Activated CD4-positive, alpha-beta T cell treated with anti-CD3 and anti-CD28 coated beads, Interleukin-2, amount 10 ng/mL, durations not matched to agents 7 days and 5 days (primary cell): ENCODE data around the gene SMYD1. TPM values are rescaled to one million over a fixed set of nuclear protein-coding genes. Genes with fewer than 3 reads are reported as not detected.

Experiments
- CTCF ChIA-PET: fragments of 350-600 bp; sonication (Branson Sonifier 250); formaldehyde crosslinking; loops from one replicate; lab custom pipeline; 2021; ENCODE audit warnings: antibody characterized with exemption; lab: Charles Lee
- POLR2A ChIA-PET: fragments of 350-600 bp; sonication (Branson Sonifier 250); formaldehyde crosslinking; loops from one replicate; lab custom pipeline; 2021; ENCODE audit warnings: antibody characterized with exemption; lab: Charles Lee
- DNase-seq: peaks from one replicate; pipeline ENCODE4 v3.0.0-alpha.2; 2020
- H3K27ac Mint-ChIP-seq: one replicate; pipeline ENCODE4 v1.8.0; 2021; ENCODE audit warnings: mild to moderate bottlenecking, moderate library complexity, mixed read lengths
- H3K27me3 Mint-ChIP-seq: one replicate; pipeline ENCODE4 v1.8.0; 2021; ENCODE audit warnings: mixed read lengths
- H3K36me3 Mint-ChIP-seq: one replicate; pipeline ENCODE4 v1.8.0; 2021; ENCODE audit warnings: low read depth, mixed read lengths
- H3K4me1 Mint-ChIP-seq: one replicate; pipeline ENCODE4 v1.8.0; 2021; ENCODE audit warnings: mixed read lengths
- H3K4me3 Mint-ChIP-seq: one replicate; pipeline ENCODE4 v1.8.0; 2021; ENCODE audit warnings: mild to moderate bottlenecking, moderate library complexity, mixed read lengths
- H3K9me3 Mint-ChIP-seq: one replicate; pipeline ENCODE4 v1.8.0; 2021; ENCODE audit warnings: mixed read lengths
- total RNA-seq, 2 experiments: library from RNA; stranded (reverse); gene quantifications; one replicate each; pipeline ENCODE4 v1.2.3, GENCODE V29; 2021

The SMYD1 gene
- total RNA-seq, 2 experiments from 2014 or later: not detected

- CTCF ChIA-PET: no interaction called here
- POLR2A ChIA-PET: no interaction called here
- no peak for DNase-seq
Measured at GRCh38 chr2:88121678-88122077, 54.1 kb downstream of the SMYD1 start.

GRCh38 chr2:88122141-88122884 is 54.7 kb downstream of the SMYD1 start:
- CTCF ChIA-PET: interaction anchor here (1.7 kb wide), 1 partner anchor 21 kb away, joined by 4 read pairs; no protein-coding TSS in a partner anchor
- H3K4me3 Mint-ChIP-seq: no peak overlapping the region
- no peak overlapping the region for H3K27ac Mint-ChIP-seq

More at GRCh38 chr2:88121678-88122077, 54.1 kb downstream of the SMYD1 start:
- Mint-ChIP-seq H3K4me1 (no peaks in the 10 kb centered on the region), H3K4me3 (no peak overlapping the region), H3K36me3 (no peaks in the 10 kb centered on the region), H3K27me3 (peaks cover 3% of the 10 kb centered on the region), H3K27ac (no peak overlapping the region), H3K9me3 (no peaks in the 10 kb centered on the region)

GRCh38 chr2:88123164-88123974 is 55.7 kb downstream of the SMYD1 start:
- POLR2A ChIA-PET: no interaction called here
- Mint-ChIP-seq H3K27ac (no peak overlapping the region), H3K36me3 (no peaks in the 10 kb centered on the region)

More at GRCh38 chr2:88122141-88122884, 54.7 kb downstream of the SMYD1 start:
- H3K4me1 Mint-ChIP-seq: no peaks in the 10 kb centered on the region
- H3K36me3 Mint-ChIP-seq: no peaks in the 10 kb centered on the region
- H3K9me3 Mint-ChIP-seq: no peaks in the 10 kb centered on the region
- peaks cover 3% of the 10 kb centered on the region for H3K27me3 Mint-ChIP-seq
- DNase-seq: no peak
- POLR2A ChIA-PET: no interaction called here

GRCh38 chr2:88123975-88124917 is 56.6 kb downstream of the SMYD1 start:
- Mint-ChIP-seq H3K4me3 (no peak overlapping the region), H3K4me1 (no peaks in the 10 kb centered on the region), H3K27ac (no peak overlapping the region), H3K27me3 (peaks cover 1% of the 10 kb centered on the region), H3K9me3 (no peaks in the 10 kb centered on the region), H3K36me3 (no peaks in the 10 kb centered on the region)
- CTCF ChIA-PET: interaction anchor here (1.2 kb wide), 1 partner anchor 56 kb away, joined by 4 read pairs; no protein-coding TSS in a partner anchor
- POLR2A ChIA-PET: no interaction called here
- DNase-seq: no peak

More at GRCh38 chr2:88123164-88123974, 55.7 kb downstream of the SMYD1 start:
- no peak overlapping the region for H3K4me3 Mint-ChIP-seq
- CTCF ChIA-PET: interaction anchor here (1.7 kb wide), 1 partner anchor 22 kb away, joined by 4 read pairs; no protein-coding TSS in a partner anchor
- H3K4me1 Mint-ChIP-seq: no peaks in the 10 kb centered on the region
- DNase-seq: no peak
- H3K27me3 Mint-ChIP-seq: peaks cover 3% of the 10 kb centered on the region
- no peaks in the 10 kb centered on the region for H3K9me3 Mint-ChIP-seq

- Mint-ChIP-seq H3K4me3 (no peak overlapping the region), H3K9me3 (no peaks in the 10 kb centered on the region), H3K36me3 (no peaks in the 10 kb centered on the region), H3K27ac (no peak overlapping the region), H3K27me3 (peaks cover 1% of the 10 kb centered on the region), H3K4me1 (no peaks in the 10 kb centered on the region)
- no peak for DNase-seq
- ChIA-PET CTCF (interaction anchor here (1.2 kb wide), 1 partner anchor 57 kb away, joined by 4 read pairs; no protein-coding TSS in a partner anchor), POLR2A (no interaction called here)
Measured at GRCh38 chr2:88125344-88125923, 57.8 kb downstream of the SMYD1 start.

- Mint-ChIP-seq H3K9me3 (no peaks in the 10 kb centered on the region), H3K4me3 (no peak overlapping the region), H3K36me3 (no peaks in the 10 kb centered on the region), H3K27me3 (peaks cover 1% of the 10 kb centered on the region), H3K4me1 (no peaks in the 10 kb centered on the region), H3K27ac (no peak overlapping the region)
- no peak for DNase-seq
- POLR2A ChIA-PET: no interaction called here
- CTCF ChIA-PET: interaction anchor here (1.2 kb wide), 1 partner anchor 58 kb away, joined by 4 read pairs; no protein-coding TSS in a partner anchor
Measured at GRCh38 chr2:88125924-88126771, 58.5 kb downstream of the SMYD1 start.

- CTCF ChIA-PET: interaction anchor here (1.1 kb wide), 1 partner anchor 19 kb away, joined by 3 read pairs; no protein-coding TSS in a partner anchor
- no peak for DNase-seq
- no peaks in the 10 kb centered on the region for H3K4me1 Mint-ChIP-seq
- no peaks in the 10 kb centered on the region for H3K36me3 Mint-ChIP-seq
- H3K27ac Mint-ChIP-seq: no peak overlapping the region
- no peak overlapping the region for H3K4me3 Mint-ChIP-seq
- H3K27me3 Mint-ChIP-seq: peaks cover 1% of the 10 kb centered on the region
- H3K9me3 Mint-ChIP-seq: no peaks in the 10 kb centered on the region
- POLR2A ChIA-PET: no interaction called here
Measured at GRCh38 chr2:88126772-88127637, 59.4 kb downstream of the SMYD1 start.

GRCh38 chr2:88127638-88127887 is 59.9 kb downstream of the SMYD1 start:
- CTCF ChIA-PET: interaction anchor here (1.1 kb wide), 1 partner anchor 19 kb away, joined by 3 read pairs; no protein-coding TSS in a partner anchor
- H3K27ac Mint-ChIP-seq: no peak overlapping the region
- H3K4me3 Mint-ChIP-seq: no peak overlapping the region
- DNase-seq: no peak
- POLR2A ChIA-PET: no interaction called here
- H3K4me1 Mint-ChIP-seq: no peaks in the 10 kb centered on the region
- no peaks in the 10 kb centered on the region for H3K36me3 Mint-ChIP-seq
- H3K9me3 Mint-ChIP-seq: no peaks in the 10 kb centered on the region
- peaks cover 1% of the 10 kb centered on the region for H3K27me3 Mint-ChIP-seq

- POLR2A ChIA-PET: no interaction called here
Measured at GRCh38 chr2:88127888-88128653, 60.4 kb downstream of the SMYD1 start, which contains the start of gene FABP1. Gene FABP1 (minus strand): TSS chr2:88128062. CDS start chr2:88128017, 45 bp downstream.

GRCh38 chr2:88128654-88129312 is 61.2 kb downstream of the SMYD1 start:
- POLR2A ChIA-PET: no interaction called here

More at GRCh38 chr2:88127888-88128653, 60.4 kb downstream of the SMYD1 start, which contains the start of gene FABP1:
- no peak for DNase-seq
- Mint-ChIP-seq H3K9me3 (no peaks in the 10 kb centered on the region), H3K36me3 (no peaks in the 10 kb centered on the region), H3K27me3 (peaks cover 1% of the 10 kb centered on the region), H3K4me1 (no peaks in the 10 kb centered on the region), H3K4me3 (no peak within 1 kb of the TSS), H3K27ac (no peak within 1 kb of the TSS)
- CTCF ChIA-PET: interaction anchor here (1.1 kb wide), 1 partner anchor 18 kb away, joined by 3 read pairs; no protein-coding TSS in a partner anchor

More at GRCh38 chr2:88128654-88129312, 61.2 kb downstream of the SMYD1 start:
- H3K27me3 Mint-ChIP-seq: peaks cover under 1% of the 10 kb centered on the region
- CTCF ChIA-PET: no interaction called here
- H3K4me1 Mint-ChIP-seq: no peaks in the 10 kb centered on the region
- no peak for DNase-seq
- H3K4me3 Mint-ChIP-seq: no peak overlapping the region
- no peaks in the 10 kb centered on the region for H3K9me3 Mint-ChIP-seq
- H3K36me3 Mint-ChIP-seq: no peaks in the 10 kb centered on the region
- H3K27ac Mint-ChIP-seq: no peak overlapping the region
